ENCODE data around the gene SH3PXD2B.

SH3PXD2B gene

DNA sequence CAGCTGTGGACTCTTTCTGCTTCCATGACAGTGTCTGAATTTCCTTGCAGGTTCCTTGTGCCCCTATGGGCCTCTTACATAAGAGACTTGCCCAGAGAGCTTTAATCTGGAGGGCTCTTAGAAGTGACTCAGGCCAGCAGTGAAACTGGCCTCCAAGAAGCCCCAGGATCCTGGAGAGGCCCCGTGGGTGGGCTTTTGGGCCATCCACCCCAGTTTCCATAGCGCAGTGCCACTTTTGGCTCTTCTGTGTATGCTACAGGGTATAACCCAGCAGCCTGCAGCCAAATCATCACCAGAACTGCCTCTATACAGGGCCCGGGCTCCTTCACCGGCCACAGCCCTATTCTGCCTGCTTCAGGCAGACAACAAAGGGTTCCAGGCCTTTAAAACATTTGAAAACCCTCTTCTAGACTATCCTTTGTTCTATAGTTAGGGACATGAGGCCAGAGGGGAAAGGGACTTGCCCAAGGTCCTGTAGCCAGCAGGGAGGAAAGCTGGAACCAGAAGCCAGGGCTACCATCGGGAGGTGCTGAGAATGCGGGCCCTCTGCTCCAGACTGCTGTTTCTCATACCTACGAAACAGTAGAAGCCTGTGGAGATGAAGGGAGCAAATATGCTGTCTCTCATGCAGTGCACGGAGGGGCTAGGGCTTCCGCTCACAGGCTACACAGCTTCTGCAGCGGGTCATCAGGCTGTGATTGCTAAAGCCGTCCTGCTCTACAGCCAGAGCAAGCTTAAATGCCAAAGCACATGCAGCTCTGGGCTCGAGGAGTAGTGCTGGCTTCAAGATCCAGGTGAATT, 18.0 kb downstream of the SH3PXD2B start:
- DNase-seq (ENCODE audit: extremely low read depth, low read depth) = no peak
- TF ChIP-seq, protein P1, sequence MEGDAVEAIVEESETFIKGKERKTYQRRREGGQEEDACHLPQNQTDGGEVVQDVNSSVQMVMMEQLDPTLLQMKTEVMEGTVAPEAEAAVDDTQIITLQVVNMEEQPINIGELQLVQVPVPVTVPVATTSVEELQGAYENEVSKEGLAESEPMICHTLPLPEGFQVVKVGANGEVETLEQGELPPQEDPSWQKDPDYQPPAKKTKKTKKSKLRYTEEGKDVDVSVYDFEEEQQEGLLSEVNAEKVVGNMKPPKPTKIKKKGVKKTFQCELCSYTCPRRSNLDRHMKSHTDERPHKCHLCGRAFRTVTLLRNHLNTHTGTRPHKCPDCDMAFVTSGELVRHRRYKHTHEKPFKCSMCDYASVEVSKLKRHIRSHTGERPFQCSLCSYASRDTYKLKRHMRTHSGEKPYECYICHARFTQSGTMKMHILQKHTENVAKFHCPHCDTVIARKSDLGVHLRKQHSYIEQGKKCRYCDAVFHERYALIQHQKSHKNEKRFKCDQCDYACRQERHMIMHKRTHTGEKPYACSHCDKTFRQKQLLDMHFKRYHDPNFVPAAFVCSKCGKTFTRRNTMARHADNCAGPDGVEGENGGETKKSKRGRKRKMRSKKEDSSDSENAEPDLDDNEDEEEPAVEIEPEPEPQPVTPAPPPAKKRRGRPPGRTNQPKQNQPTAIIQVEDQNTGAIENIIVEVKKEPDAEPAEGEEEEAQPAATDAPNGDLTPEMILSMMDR (IDR thresholded peaks at IDR 0.05; ENCODE audit: low read depth, low read length) = no peak

DNA sequence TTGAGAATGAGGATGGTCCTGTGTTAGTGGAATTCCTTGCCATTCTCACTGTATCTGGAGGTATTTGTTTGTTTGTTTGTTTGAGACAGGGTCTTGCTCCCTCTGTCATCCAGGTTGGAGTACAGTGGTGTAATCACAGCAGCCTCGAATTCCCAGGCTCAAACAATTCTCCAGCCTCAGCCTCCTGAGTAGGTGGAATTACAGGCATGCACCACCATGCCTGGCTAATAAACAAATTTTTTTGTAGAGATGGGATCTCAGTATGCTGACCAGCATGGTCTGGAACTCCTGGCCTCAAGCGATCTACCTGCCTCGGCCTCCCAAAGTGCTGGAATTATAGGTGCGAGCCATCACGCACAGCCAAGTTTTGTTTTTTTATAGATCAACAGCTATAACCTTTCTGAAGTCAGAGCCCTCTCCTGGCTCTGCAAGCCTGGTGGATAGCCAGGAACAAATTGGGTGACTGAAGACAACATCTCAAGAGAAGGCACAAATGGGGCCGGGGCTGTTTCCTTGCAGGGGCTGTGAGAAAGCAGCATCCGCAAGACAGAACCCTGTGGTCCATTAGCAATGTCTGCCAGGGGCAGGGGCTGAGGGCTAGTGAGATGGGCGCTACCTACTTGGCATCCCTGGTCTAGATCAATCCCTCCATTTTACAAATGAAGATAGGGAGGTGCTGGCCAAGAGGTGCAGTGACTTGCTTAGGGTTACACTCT, 18.8 kb downstream of the SH3PXD2B start:
- TF ChIP-seq, protein P1 (IDR thresholded peaks at IDR 0.05; ENCODE audit: low read depth, low read length) = no peak
- no peak for DNase-seq (ENCODE audit: extremely low read depth, low read depth)

GRCh38 chr5:172434251-172434650, 20.1 kb downstream of the SH3PXD2B start:
- TF ChIP-seq, protein P1 (IDR thresholded peaks at IDR 0.05; ENCODE audit: low read depth, low read length) = no peak
- no peak for DNase-seq (ENCODE audit: extremely low read depth, low read depth)

DNA sequence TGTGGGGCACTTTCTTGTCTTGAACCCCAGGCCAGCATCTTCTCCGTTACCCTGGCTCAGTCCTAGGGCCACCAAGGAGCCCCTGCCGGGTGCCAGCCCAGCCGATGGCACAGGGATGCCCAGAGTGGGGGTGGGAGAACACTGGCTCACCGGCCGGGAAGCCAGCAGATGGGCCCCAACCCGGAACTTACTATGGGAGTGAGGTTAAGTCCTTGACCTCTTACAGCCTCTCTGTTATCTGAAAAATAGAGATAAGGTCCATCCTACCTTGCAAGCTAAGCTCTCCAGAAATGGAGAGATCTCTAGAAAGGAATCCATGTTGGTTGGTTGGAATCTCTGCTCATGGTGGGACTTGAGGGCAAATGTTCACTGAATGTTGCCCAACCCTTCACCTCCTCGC, 20.8 kb downstream of the SH3PXD2B start:
- TF ChIP-seq, protein P1 (IDR thresholded peaks at IDR 0.05; ENCODE audit: low read depth, low read length) = no peak
- DNase-seq (ENCODE audit: extremely low read depth, low read depth) = no peak

- no peak for DNase-seq (ENCODE audit: extremely low read depth, low read depth)
Observed at GRCh38 chr5:172433071-172433470, 21.3 kb downstream of the SH3PXD2B start.

GRCh38 chr5:172430354-172430753, 24.0 kb downstream of the SH3PXD2B start:
- DNase-seq (ENCODE audit: extremely low read depth, low read depth) = no peak
- TF ChIP-seq, protein P1 (IDR thresholded peaks at IDR 0.05; ENCODE audit: low read depth, low read length) = no peak

More at GRCh38 chr5:172433071-172433470, 21.3 kb downstream of the SH3PXD2B start:
- TF ChIP-seq, protein P1 (IDR thresholded peaks at IDR 0.05; ENCODE audit: low read depth, low read length) = no peak
